ENCODE measurements around the gene COPS3.

The COPS3 gene

DNA sequence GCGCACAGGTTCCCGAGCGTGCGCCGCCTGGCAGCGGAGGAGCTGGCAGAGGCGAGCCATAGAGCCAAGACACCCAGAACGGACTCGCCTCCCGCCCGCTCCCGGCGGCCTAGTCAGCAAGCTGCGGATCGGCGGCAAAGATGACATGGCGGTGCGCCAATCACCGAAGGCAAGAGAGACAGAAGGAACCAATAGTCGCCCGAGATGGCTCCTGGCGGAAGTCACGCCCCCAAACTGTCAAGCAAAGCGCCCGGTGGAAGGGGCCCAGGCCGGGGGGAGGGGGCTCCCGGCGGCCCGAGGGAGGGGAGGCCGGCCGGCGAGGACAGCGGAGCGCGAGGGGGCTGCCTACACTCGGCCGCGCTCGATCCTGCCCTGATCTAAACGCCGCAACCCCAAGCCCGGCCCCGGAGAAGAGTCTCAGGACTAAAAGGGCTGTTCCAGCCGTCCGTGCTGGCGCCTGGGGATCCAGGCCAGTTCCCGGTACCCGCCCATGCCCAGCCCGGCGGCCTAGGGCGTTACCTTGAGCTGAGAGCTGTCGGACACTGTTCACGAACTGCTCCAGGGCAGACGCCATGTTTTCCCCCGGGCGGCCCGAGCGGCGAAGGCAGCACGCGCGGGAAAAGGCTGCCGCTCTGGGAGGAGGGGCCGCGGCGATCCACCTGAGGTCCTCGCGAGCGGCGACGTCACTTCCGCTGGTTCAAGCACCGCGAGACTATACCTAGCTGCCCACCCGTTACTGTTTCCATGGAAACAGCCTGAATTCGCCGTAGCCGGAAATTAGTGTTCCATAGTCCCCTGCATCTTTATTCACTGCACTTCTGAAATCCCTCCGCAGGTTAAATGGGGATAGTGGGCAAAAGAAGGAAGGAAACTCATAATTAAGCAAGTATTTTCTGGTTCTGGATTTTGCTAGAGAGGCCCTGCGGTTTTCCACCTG, at the start of gene COPS3:
Gene COPS3, minus strand, starts transcription at position 634 of the 937 bp plus-strand sequence. Its CDS starts 60 bp downstream, at position 574.
- peak; percentile 97 for DNase-seq

GRCh38 chr17:17328251-17328650, 47.2 kb upstream of the COPS3 start:
- no peak for DNase-seq

GRCh38 chr17:17326275-17326875, 45.3 kb upstream of the COPS3 start:
- no peak for DNase-seq

DNA sequence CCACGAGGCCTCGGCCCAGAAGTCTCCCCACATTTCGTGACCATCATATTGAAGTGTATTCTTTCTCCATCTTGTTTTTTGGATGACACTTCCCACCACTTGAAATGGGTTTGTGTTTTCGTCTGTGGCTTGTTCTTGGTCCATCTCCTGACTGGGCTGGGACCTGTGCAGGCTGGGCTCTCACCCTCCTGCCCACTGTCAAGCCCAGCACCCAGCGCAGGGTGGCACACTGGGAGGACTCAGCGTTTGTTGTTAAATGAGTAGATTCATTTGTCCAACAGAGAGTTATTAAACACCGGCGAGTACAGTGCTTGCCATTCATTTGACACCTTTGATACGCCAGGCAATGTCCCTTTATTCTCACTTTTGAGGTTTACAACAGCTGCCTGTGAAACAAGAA, 44.8 kb upstream of the COPS3 start:
- DNase-seq = no peak

DNA sequence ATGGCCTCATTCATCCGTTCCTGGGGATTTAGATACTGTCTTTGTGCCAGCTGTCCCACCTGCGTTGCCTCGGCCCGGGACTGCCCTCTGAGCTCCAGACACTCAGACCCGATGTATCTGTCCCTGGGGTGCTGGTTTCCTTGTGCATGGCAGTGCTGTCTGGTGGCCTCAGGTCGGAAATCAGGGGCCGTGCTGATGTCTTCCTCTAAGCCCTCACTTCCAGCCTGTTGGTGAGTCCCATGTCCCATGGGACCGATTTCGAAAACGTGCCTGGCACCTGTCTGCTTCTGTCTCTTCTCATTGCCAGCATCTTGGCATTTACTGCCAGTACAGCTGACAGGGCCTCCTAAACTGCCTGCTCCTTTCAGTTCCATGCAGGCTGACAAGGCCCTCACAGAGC, 44.2 kb upstream of the COPS3 start:
- no peak for DNase-seq

DNA sequence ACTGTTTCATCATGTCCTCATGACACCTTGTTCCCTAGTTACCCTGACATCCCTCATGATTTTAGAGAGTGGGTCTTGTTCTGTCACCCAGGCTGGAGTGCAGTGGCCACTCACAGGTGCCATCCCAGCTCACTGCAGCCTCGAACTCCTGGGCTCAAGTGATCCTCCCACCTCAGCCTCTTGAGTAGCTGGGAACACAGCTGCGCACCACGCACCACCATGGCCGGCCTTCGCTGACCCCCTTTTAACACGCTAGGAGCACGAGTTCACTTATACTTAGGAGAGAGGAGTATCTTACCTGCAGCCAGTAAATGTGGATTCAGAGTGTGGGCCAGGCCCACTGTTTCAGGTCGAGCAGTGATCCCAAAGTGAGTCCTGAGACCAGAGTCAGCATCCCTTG, 43.6 kb upstream of the COPS3 start:
- no peak for DNase-seq

GRCh38 chr17:17322516-17323510, 41.8 kb upstream of the COPS3 start:
- DNase-seq = no peak

GRCh38 chr17:17321356-17322025, 40.4 kb upstream of the COPS3 start:
- DNase-seq = no peak

DNA sequence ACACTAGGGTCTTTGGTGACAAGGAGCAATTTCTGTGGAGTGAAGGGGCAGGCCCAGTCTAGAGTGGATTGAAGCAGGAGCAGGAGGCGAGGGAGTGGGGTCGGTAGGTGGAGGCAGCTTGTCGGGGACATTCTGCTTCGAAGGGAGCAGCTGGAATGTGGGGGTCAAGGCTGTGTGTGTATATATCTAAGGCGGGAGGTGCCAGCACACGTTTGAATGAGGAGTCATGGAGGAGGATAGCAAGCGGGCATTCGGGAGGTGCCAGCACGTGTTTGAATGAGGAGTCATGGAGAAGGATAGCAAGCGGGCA, 39.8 kb upstream of the COPS3 start:
- DNase-seq = no peak

GRCh38 chr17:17320188-17320910, 39.3 kb upstream of the COPS3 start:
- no peak for DNase-seq

GRCh38 chr17:17315142-17315821, 34.2 kb upstream of the COPS3 start:
- no peak for DNase-seq

GRCh38 chr17:17314501-17315071, 33.5 kb upstream of the COPS3 start:
- no peak for DNase-seq

GRCh38 chr17:17313350-17313991, 32.4 kb upstream of the COPS3 start:
- peak; percentile 72 to 79 for DNase-seq

DNA sequence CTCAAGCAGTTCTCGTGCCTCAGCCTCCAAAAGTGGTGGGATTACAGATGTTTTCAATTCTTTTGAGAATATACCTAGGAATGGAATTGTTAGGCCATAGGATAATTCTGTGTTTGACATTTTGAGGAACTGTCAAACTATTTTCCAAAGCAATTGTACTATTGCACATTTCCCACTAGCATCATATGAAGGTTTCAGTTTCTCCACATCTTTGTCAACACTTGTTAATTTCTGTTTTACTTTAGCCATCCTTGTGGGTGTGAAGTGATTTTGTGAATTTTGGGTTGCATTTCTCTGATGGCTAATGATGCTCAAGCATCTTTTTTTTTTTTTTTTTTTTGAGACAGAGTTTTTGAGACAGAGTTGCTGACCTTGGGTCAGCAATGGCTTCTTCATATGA, 28.3 kb upstream of the COPS3 start:
- no peak for DNase-seq

DNA sequence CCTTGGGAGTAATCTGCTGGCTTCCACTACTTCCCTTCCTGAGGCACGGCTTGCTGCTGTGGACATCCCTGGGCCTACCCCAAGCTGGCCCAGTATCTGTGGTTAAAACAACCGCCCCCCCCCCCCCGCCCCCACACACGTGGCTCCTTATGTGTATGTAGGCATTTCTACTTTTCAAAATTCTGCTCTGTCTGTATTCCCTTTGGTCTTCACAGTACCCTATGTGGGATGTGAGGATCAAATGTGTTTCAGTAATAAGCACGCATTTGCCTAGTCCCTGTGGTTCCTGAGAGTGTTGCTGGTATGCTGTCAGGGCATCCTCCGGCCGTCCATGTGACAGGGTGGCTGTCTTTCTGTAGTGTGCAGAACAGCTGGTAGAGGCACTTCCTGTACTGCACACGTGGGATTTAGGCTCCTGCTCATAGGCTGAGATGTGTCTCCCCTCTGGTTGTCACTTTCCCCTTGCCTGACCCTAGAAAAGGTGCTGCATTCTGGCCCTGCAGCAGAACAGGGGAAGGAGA, 24.3 kb upstream of the COPS3 start:
- DNase-seq = peak; percentile 56 to 64

- DNase-seq = peak; percentile 43 to 47
These were observed 23.5 kb upstream of the COPS3 start for GRCh38 chr17:17304521-17304985.

DNA sequence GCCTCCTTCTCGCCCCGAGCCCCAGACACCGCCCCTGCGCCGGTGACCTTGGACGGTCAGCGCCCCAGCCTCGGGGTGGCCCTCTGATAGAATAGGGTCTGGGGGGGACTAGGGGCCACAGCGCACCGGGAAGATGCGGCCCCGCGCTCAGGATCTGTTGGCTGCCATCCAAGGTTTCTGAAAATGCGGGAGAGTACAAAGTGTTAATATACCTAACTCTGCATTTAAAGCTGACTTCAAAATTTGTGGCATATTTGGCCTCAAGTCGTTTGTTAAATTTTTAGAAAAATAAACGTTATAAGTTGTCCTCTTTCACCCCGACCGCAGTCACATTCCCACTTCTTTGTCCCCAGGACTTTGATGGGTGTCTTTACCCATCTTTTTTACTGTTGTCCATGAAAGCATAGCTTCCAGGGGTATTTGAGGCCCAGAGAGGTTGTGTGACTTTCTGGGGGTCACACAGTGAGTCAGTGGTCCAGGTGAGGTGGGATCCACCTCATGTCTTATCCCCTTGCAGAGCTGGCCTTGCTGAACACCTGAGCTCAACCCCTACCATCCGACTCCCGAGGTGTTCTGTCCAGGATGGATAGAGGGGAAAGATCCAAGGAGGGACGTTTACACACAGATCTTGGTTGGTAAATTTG, 22.9 kb upstream of the COPS3 start:
- peak; percentile 22 to 25 for DNase-seq

GRCh38 chr17:17303010-17303846, 22.2 kb upstream of the COPS3 start, which contains the start of gene NT5M:
TSS of gene NT5M (plus strand) at chr17:17303373. CDS start at chr17:17303551, 178 bp downstream.
- peak; percentile 80 to 85 for DNase-seq
